ENCODE results near the gene PRRT1. TPM values are rescaled to one million over a fixed set of nuclear protein-coding genes. Genes with fewer than 3 reads are reported as not detected.

PRRT1 gene
- polyA plus RNA-seq, 1 donor (not counting 4 experiments of a cell fraction or from before 2014, with no cell fraction given) = 0.09 TPM

DNA sequence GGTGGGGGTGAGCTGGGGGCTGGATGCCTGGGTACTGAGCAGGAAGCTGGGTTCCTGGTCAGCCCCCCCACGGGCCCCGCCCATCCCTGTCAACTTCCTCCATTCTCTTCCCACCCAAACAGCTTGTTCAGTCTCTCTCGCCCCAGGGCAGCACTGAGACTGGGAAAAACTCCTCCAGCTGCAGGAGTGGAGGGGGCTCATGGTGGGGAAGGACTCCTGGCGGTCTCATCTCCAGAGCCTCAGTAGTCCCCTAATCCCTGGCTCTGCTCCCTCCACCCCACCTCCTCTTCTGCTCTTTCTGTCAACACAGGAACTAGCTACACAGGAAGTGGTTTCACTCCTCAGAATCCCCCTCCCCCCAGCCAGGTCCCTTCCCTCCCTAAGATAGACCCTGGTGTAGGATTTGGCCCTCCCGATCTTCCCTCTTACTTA is 40.9 kb upstream of the PRRT1 start, which contains the start of gene GPSM3:
GPSM3 (minus strand) TSS at position 36 of the 432 bp plus-strand sequence. CDS start 130 bp downstream, outside the sequence.
- no peak for TF ChIP-seq CTCF (optimal IDR thresholded peaks at IDR 0.05 in 1 of 3, IDR thresholded peaks at IDR 0.05 in 1 of 3, conservative IDR thresholded peaks at IDR 0.05 in 1 of 3; ENCODE audit: extremely low read depth in 1 of 3, insufficient read depth in 2 of 3, low read length in 3 of 3)
- no peak for TF ChIP-seq EZH2 (IDR thresholded peaks at IDR 0.05; ENCODE audit: low read length)
- H3K4me3 ChIP-seq (ENCODE audit: control insufficient read depth in 2 of 3, extremely low read depth in 1 of 3, insufficient read depth in 2 of 3, low read depth in 1 of 3, low read length in 3 of 3) = peak within 1 kb of the TSS in 1 of 3 experiments; percentile 34
- H2AFZ ChIP-seq (ENCODE audit: control insufficient read depth, low read length) = peak within 1 kb of the TSS; percentile 83
- H3K4me2 ChIP-seq (ENCODE audit: control insufficient read depth, extremely low read depth, insufficient read depth, low read depth, low read length) = peak within 1 kb of the TSS; percentile 71
- H3K36me3 ChIP-seq (ENCODE audit: control insufficient read depth in 2 of 2, extremely low read depth in 1 of 2, insufficient read depth in 2 of 2, low read length in 2 of 2) = no peaks in the 10 kb centered on the region
- dilution Hi-C loops (cut with MboI; ENCODE audit: extremely low pct_ligation_motif_present, low sequenced_read_pairs) = no loop called here
- no peaks in the 10 kb centered on the region for H4K20me1 ChIP-seq (ENCODE audit: control insufficient read depth, extremely low read depth, insufficient read depth, low read length)
- H3K27me3 ChIP-seq (ENCODE audit: control insufficient read depth, extremely low read depth, insufficient read depth, low read length) = no peaks in the 10 kb centered on the region
- DNase-seq (ENCODE audit: low read depth, low spot score) (no peak), FAIRE-seq (no peak)
- peak within 1 kb of the TSS; percentile 33 for H3K9ac ChIP-seq (ENCODE audit: control insufficient read depth, extremely low read depth, insufficient read depth, low read length)
- H3K9me1 ChIP-seq (ENCODE audit: control insufficient read depth, extremely low read depth, insufficient read depth, low read length) = no peaks in the 10 kb centered on the region
- H3K9me3 ChIP-seq (ENCODE audit: control insufficient read depth, low read depth, low read length) = no peaks in the 10 kb centered on the region
- peaks cover 33% of the 10 kb centered on the region for H3K4me1 ChIP-seq (ENCODE audit: control insufficient read depth, extremely low read depth, insufficient read depth, low read length)
- peaks cover 12% of the 10 kb centered on the region for H3K79me2 ChIP-seq (ENCODE audit: control insufficient read depth, insufficient read depth, low read length)
- H3K27ac ChIP-seq (ENCODE audit: control insufficient read depth, insufficient read depth, low read length) = peak within 1 kb of the TSS; percentile 49

DNA sequence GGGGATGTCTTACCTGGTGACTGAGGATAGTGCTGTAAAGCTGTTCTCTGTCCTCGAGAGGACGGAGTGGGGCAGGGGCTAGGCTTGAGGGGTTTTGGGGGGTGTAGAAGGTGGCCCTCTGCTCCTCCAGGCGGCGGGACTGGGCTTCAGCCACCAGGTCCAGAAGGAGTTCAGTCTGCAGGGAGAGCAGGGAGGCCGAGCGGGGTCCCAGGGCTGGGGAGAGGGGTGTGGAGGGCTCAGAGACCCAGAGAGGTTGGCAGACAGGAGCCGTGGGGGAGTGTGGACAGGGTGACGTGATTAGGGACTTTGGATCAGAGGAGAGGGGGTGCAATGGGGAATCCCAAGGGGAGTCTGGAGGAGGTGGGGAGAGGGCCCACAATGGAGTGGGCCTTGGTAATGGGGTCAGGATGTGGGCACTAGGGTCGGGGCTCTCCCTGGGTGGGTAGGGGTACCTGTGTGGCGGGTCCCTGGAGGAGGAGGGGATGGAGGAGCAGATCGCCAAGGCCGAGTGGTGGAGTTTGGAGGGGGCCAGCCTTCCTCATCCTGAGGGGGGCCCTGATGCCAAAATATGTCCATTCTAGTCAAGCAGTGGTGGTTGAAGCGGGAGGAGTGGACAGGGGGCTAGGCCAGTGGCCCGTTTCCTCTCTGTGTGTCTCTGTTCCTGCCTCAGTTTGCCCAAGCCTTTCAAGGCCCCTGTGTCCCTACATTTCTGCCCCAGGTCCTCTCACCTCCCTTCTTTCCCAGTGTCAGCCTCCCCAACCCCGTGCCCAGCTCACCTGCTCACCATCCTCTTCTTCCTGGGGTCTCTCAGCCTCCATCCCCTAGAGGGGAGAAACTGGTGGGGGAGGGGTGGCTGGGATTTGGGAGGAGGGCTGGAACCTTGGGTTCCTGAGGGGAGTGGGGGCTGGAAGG is 40.2 kb upstream of the PRRT1 start:
- TF ChIP-seq EZH2 (IDR thresholded peaks at IDR 0.05; ENCODE audit: low read length) (no peak), CTCF (optimal IDR thresholded peaks at IDR 0.05 in 1 of 3, IDR thresholded peaks at IDR 0.05 in 1 of 3, conservative IDR thresholded peaks at IDR 0.05 in 1 of 3; ENCODE audit: extremely low read depth in 1 of 3, insufficient read depth in 2 of 3, low read length in 3 of 3) (no peak)
- dilution Hi-C loops (cut with MboI; ENCODE audit: extremely low pct_ligation_motif_present, low sequenced_read_pairs) = no loop called here
- Histone ChIP-seq H3K27ac (ENCODE audit: control insufficient read depth, insufficient read depth, low read length) (peak overlapping the region; percentile 40), H3K9me1 (ENCODE audit: control insufficient read depth, extremely low read depth, insufficient read depth, low read length) (no peaks in the 10 kb centered on the region), H3K36me3 (ENCODE audit: control insufficient read depth in 2 of 2, extremely low read depth in 1 of 2, insufficient read depth in 2 of 2, low read length in 2 of 2) (peaks cover 5 to 6% of the 10 kb centered on the region in 2 experiments), H2AFZ (ENCODE audit: control insufficient read depth, low read length) (peak overlapping the region; percentile 19), H3K79me2 (ENCODE audit: control insufficient read depth, insufficient read depth, low read length) (peaks cover 12% of the 10 kb centered on the region), H3K4me3 (ENCODE audit: control insufficient read depth in 2 of 3, extremely low read depth in 1 of 3, insufficient read depth in 2 of 3, low read depth in 1 of 3, low read length in 3 of 3) (no peak overlapping the region), H3K4me1 (ENCODE audit: control insufficient read depth, extremely low read depth, insufficient read depth, low read length) (peaks cover 33% of the 10 kb centered on the region), H3K4me2 (ENCODE audit: control insufficient read depth, extremely low read depth, insufficient read depth, low read depth, low read length) (peak overlapping the region; percentile 58), H3K27me3 (ENCODE audit: control insufficient read depth, extremely low read depth, insufficient read depth, low read length) (no peaks in the 10 kb centered on the region), H4K20me1 (ENCODE audit: control insufficient read depth, extremely low read depth, insufficient read depth, low read length) (no peaks in the 10 kb centered on the region), H3K9me3 (ENCODE audit: control insufficient read depth, low read depth, low read length) (no peaks in the 10 kb centered on the region), H3K9ac (ENCODE audit: control insufficient read depth, extremely low read depth, insufficient read depth, low read length) (no peak overlapping the region)
- FAIRE-seq (no peak), DNase-seq (ENCODE audit: low read depth, low spot score) (no peak)
